Calu3 (cell line): ENCODE measurements around the gene C20orf96. TPM values are rescaled to one million over a fixed set of nuclear protein-coding genes. Genes with fewer than 3 reads are reported as not detected.

Experiments
- BruUV-seq: library from RNA; stranded (reverse); fragments of 400-500 nt; replicated peaks from 2 replicates; lab custom pipeline; 2021; lab: Mats Ljungman, UMichigan
- CTCF ChIA-PET: fragments of 300-600 bp; sonication (Branson Sonifier 250); formaldehyde crosslinking; loops from one replicate; lab custom pipeline; 2022; ENCODE audit warnings: antibody characterized with exemption; lab: Charles Lee
- DNase-seq: peaks from one replicate; pipeline ENCODE4 v3.0.0; 2022
- H3K27ac Mint-ChIP-seq: one replicate; pipeline ENCODE4 v1.8.0; 2022; ENCODE audit warnings: mixed read lengths; ENCODE audit not compliant: unreplicated experiment
- H3K27me3 Mint-ChIP-seq: one replicate; pipeline ENCODE4 v1.8.0; 2022; ENCODE audit warnings: mixed read lengths; ENCODE audit not compliant: unreplicated experiment
- H3K36me3 Mint-ChIP-seq: one replicate; pipeline ENCODE4 v1.8.0; 2022; ENCODE audit warnings: mild to moderate bottlenecking, moderate library complexity, mixed read lengths; ENCODE audit not compliant: insufficient read depth, unreplicated experiment
- H3K4me1 Mint-ChIP-seq: one replicate; pipeline ENCODE4 v1.8.0; 2022; ENCODE audit warnings: mild to moderate bottlenecking, low read depth, mixed read lengths; ENCODE audit not compliant: unreplicated experiment
- H3K4me3 Mint-ChIP-seq: one replicate; pipeline ENCODE4 v1.8.0; 2022; ENCODE audit warnings: mild to moderate bottlenecking, low read depth, moderate library complexity, mixed read lengths; ENCODE audit not compliant: unreplicated experiment
- H3K9me3 Mint-ChIP-seq: one replicate; pipeline ENCODE4 v1.8.0; 2022; ENCODE audit warnings: low read depth, mixed read lengths; ENCODE audit not compliant: unreplicated experiment
- intact Hi-C: fragments of 100-400 bp; cut with micrococcal nuclease; formaldehyde crosslinking; loops from one replicate; pipeline ENCODE4 v1.10.0; 2022; ENCODE audit not compliant: unreplicated experiment
- total RNA-seq: library from RNA; stranded (reverse); gene quantifications from 2 replicates; pipeline ENCODE4 v1.2.3, GENCODE V29; 2022
- TF ChIP-seq, protein P1 (sequence below): fragments of 200-600 bp; IDR thresholded peaks from one replicate; pipeline ENCODE4 v1.8.0; 2022; ENCODE audit warnings: antibody characterized with exemption; ENCODE audit not compliant: unreplicated experiment

C20orf96 gene
- total RNA-seq, 1 experiment from 2014 or later: 7.3 TPM

DNA sequence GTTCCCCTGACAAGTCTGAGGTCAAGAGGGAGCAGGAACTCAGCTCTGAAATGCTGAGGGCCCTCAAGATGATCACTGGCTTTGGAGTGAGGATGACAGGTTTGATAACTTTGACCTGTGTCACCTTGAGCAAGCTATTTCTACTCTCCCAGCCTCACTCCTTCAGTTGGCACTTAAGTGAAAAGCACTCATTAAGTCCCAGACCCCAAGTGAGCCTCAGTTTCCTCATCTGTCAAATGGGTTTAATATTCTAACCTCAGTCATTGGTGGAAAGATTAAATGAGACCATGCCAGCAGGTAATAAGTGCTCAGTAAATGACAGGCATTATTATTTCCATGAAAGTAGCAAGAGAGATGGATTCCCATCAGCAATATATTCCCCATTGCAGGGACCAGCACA lies 19.0 kb downstream of the C20orf96 start:
- no TSS peak for BruUV-seq
- no peaks in the 10 kb centered on the region for H3K36me3 Mint-ChIP-seq
- no peak overlapping the region for H3K27ac Mint-ChIP-seq
- intact Hi-C loops: no loop called here
- TF ChIP-seq, protein P1, sequence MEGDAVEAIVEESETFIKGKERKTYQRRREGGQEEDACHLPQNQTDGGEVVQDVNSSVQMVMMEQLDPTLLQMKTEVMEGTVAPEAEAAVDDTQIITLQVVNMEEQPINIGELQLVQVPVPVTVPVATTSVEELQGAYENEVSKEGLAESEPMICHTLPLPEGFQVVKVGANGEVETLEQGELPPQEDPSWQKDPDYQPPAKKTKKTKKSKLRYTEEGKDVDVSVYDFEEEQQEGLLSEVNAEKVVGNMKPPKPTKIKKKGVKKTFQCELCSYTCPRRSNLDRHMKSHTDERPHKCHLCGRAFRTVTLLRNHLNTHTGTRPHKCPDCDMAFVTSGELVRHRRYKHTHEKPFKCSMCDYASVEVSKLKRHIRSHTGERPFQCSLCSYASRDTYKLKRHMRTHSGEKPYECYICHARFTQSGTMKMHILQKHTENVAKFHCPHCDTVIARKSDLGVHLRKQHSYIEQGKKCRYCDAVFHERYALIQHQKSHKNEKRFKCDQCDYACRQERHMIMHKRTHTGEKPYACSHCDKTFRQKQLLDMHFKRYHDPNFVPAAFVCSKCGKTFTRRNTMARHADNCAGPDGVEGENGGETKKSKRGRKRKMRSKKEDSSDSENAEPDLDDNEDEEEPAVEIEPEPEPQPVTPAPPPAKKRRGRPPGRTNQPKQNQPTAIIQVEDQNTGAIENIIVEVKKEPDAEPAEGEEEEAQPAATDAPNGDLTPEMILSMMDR: no peak
- CTCF ChIA-PET: no interaction called here
- H3K4me3 Mint-ChIP-seq: no peak overlapping the region
- H3K4me1 Mint-ChIP-seq: peaks cover 7% of the 10 kb centered on the region
- H3K27me3 Mint-ChIP-seq: no peaks in the 10 kb centered on the region
- no peak for DNase-seq
- no peaks in the 10 kb centered on the region for H3K9me3 Mint-ChIP-seq

DNA sequence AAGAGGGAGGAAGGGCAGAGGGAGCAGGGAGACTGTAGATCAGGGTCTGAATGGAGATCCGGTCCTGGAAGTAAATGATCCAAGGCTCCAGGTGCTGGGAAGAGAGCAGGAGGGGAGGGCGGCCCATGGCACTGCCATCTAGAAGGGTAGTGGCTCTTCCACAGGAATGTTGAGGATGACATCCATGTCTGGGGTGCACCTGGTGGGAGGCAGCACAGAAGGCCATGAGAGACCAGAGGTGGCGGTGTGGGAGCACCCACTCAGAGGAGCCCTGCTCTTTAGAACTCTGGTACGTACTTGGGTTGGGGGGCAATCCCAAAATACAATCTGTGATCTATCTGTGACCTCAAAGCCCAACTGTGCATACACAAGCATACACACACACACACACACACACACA lies 19.5 kb downstream of the C20orf96 start:
- TF ChIP-seq, protein P1: no peak
- CTCF ChIA-PET: no interaction called here
- no peaks in the 10 kb centered on the region for H3K27me3 Mint-ChIP-seq
- intact Hi-C loops: no loop called here
- no peak overlapping the region for H3K27ac Mint-ChIP-seq
- H3K36me3 Mint-ChIP-seq: no peaks in the 10 kb centered on the region
- no peaks in the 10 kb centered on the region for H3K9me3 Mint-ChIP-seq
- no peak overlapping the region for H3K4me3 Mint-ChIP-seq
- no TSS peak for BruUV-seq
- peaks cover 11% of the 10 kb centered on the region for H3K4me1 Mint-ChIP-seq
- DNase-seq: no peak

DNA sequence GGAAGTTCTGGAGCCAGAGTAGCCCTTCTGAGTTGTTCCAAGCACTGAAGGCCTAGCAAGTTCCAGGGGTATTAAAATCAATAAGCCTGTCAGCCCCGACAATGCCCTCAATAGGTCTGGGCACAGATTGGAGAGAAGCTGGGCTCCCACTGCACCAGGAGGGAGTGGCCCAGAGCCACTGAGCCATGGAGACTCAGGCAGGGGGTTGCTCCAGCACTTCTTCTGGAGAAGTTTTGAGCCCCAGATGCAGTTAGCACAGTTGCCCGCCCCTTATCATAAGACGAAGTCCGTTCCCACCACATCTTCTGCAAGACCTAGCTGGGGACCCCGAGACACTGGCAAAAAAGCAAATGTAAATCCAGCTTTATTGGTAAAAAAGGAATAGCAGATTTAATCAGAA lies 20.0 kb downstream of the C20orf96 start:
- no TSS peak for BruUV-seq
- intact Hi-C loops: no loop called here
- Mint-ChIP-seq H3K4me3 (no peak overlapping the region), H3K27me3 (no peaks in the 10 kb centered on the region), H3K9me3 (no peaks in the 10 kb centered on the region), H3K4me1 (peaks cover 11% of the 10 kb centered on the region), H3K27ac (no peak overlapping the region), H3K36me3 (no peaks in the 10 kb centered on the region)
- no peak for DNase-seq
- CTCF ChIA-PET: no interaction called here
- TF ChIP-seq, protein P1: no peak

DNA sequence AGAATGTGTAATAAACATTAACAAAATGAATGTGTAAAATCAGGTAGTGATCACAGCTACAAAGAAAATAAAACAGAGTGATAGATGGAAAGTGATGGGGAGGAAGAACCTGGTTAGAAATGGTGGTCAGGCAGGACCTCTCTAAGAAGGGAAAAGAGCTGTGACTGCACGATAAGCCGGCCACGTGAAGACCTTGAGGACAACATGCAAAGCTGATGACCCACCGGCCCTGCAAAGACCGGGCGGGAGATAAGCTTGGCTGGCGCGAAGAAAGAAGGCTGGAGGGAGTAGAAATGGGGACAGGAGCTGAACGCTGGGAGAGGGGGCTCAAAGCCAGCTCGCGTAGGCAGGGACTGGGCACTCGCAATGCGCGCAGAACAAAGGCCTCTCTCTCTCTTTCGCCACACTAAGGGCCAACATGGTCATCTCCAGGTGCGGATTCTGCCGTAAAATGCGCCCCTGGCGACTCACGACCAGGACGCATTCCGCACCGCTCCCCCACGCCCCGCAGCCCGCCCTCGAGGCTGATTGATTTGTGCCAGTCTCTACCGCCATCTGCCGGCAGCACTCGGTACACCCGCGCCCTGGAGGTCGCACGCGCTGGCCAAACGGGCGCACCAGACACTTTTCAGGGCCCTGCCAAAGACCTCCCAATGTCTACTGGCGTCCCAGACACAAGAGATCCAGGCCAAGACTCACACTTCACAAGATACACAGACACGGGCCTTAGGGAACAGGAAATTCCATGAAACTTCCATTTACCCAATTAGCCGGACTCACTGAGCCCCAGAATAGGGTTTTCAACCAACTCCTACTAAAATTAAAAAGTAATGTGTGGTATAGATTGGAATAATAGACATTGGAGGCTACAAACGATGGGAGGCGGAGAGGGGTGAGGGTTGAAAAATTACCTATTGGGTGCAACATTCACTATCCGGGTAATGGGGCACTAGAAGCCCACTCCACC lies 23.7 kb downstream of the C20orf96 start:
- DNase-seq: peak; percentile 87
- TF ChIP-seq, protein P1: peak; percentile 68
- Mint-ChIP-seq H3K4me3 (peak overlapping the region; percentile 72), H3K4me1 (peaks cover 11% of the 10 kb centered on the region), H3K27ac (no peak overlapping the region), H3K9me3 (no peaks in the 10 kb centered on the region), H3K27me3 (peaks cover 9% of the 10 kb centered on the region), H3K36me3 (no peaks in the 10 kb centered on the region)
- no TSS peak for BruUV-seq
- intact Hi-C loops: no loop called here
- CTCF ChIA-PET: interaction anchor here (0.9 to 2.2 kb wide), 2 partner anchors 12 to 64 kb away, joined by 3 to 5 read pairs; no protein-coding TSS in a partner anchor
